ENCODE data around the gene CYP24A1. TPM values are rescaled to one million over a fixed set of nuclear protein-coding genes. Genes with fewer than 3 reads are reported as not detected.

Gene CYP24A1
- polyA plus RNA-seq, 3 donors = not detected

GRCh38 chr20:54111460-54111859 is 62.3 kb downstream of the CYP24A1 start:
- Mint-ChIP-seq H3K9me3 (peaks cover 3 to 7% (median 4%) of the 10 kb centered on the region in 7 donors), H3K36me3 (no peaks in the 10 kb centered on the region), H3K27ac (no peak overlapping the region), H3K4me1 (peaks cover 37% of the 10 kb centered on the region), H3K27me3 (ENCODE audit: low read depth in 3 of 3) (peaks cover 0 to 3% (median 0%) of the 10 kb centered on the region in 3 donors), H3K4me3 (no peak overlapping the region)
- TF ChIP-seq, protein P1, sequence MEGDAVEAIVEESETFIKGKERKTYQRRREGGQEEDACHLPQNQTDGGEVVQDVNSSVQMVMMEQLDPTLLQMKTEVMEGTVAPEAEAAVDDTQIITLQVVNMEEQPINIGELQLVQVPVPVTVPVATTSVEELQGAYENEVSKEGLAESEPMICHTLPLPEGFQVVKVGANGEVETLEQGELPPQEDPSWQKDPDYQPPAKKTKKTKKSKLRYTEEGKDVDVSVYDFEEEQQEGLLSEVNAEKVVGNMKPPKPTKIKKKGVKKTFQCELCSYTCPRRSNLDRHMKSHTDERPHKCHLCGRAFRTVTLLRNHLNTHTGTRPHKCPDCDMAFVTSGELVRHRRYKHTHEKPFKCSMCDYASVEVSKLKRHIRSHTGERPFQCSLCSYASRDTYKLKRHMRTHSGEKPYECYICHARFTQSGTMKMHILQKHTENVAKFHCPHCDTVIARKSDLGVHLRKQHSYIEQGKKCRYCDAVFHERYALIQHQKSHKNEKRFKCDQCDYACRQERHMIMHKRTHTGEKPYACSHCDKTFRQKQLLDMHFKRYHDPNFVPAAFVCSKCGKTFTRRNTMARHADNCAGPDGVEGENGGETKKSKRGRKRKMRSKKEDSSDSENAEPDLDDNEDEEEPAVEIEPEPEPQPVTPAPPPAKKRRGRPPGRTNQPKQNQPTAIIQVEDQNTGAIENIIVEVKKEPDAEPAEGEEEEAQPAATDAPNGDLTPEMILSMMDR (IDR thresholded peaks at IDR 0.05) = no peak
- no peak overlapping the region for H3K27ac ChIP-seq (ENCODE audit: low read depth in 1 of 2, low read length in 2 of 2)
- no peak overlapping the region for H2AFZ ChIP-seq (ENCODE audit: insufficient read depth, low read depth, low read length, poor library complexity, severe bottlenecking)
- H3K36me3 ChIP-seq (replicated peaks in 1 of 2; ENCODE audit: control insufficient read depth in 1 of 2, insufficient read depth in 2 of 2, low read length in 2 of 2) = no peaks in the 10 kb centered on the region
- H3K4me3 ChIP-seq (replicated peaks in 1 of 3; ENCODE audit: low read depth in 2 of 3, low read length in 3 of 3) = no peak overlapping the region
- H3K4me2 ChIP-seq (replicated peaks; ENCODE audit: extremely low read depth, low read length, poor library complexity, severe bottlenecking) = no peak overlapping the region
- no peak for DNase-seq
- peaks cover 25 to 33% of the 10 kb centered on the region in 2 donors for H3K4me1 ChIP-seq (ENCODE audit: control insufficient read depth in 1 of 2, insufficient read depth in 2 of 2, low read length in 2 of 2)
- no peaks in the 10 kb centered on the region for H3K79me2 ChIP-seq (ENCODE audit: insufficient read depth, low read length)
- no peaks in the 10 kb centered on the region for H4K20me1 ChIP-seq (ENCODE audit: insufficient read depth, low read length)
- WGBS (ENCODE audit: insufficient coverage) = no CpG with 5 or more reads among the region's 2 CpGs
- H3K27me3 ChIP-seq (ENCODE audit: control insufficient read depth in 2 of 2, insufficient read depth in 2 of 2, low read length in 2 of 2) = no peaks in the 10 kb centered on the region
- intact Hi-C loops (cut with micrococcal nuclease) = no loop called here
- no peak overlapping the region for H3K9ac ChIP-seq (ENCODE audit: insufficient read depth, low read length, poor library complexity, severe bottlenecking)
- H3K9me3 ChIP-seq (replicated peaks in 1 of 2; ENCODE audit: control insufficient read depth in 1 of 2, insufficient read depth in 1 of 2, low read length in 2 of 2) = no peaks in the 10 kb centered on the region

- H3K27me3 ChIP-seq (ENCODE audit: control insufficient read depth in 2 of 2, insufficient read depth in 2 of 2, low read length in 2 of 2) = no peaks in the 10 kb centered on the region
- 93% methylated on average over 2 of the region's 3 CpGs for WGBS (ENCODE audit: insufficient coverage)
- no peaks in the 10 kb centered on the region for H3K9me3 ChIP-seq (replicated peaks in 1 of 2; ENCODE audit: control insufficient read depth in 1 of 2, insufficient read depth in 1 of 2, low read length in 2 of 2)
- Mint-ChIP-seq H3K9me3 (peaks cover 3 to 7% (median 4%) of the 10 kb centered on the region in 7 donors), H3K27ac (peak overlapping the region in 1 of 7 donors; percentile 19), H3K4me1 (peaks cover 27% of the 10 kb centered on the region), H3K4me3 (no peak overlapping the region), H3K36me3 (no peaks in the 10 kb centered on the region), H3K27me3 (ENCODE audit: low read depth in 3 of 3) (peaks cover 0 to 3% (median 0%) of the 10 kb centered on the region in 3 donors)
- no peak overlapping the region for H3K4me3 ChIP-seq (replicated peaks in 1 of 3; ENCODE audit: low read depth in 2 of 3, low read length in 3 of 3)
- H3K4me2 ChIP-seq (replicated peaks; ENCODE audit: extremely low read depth, low read length, poor library complexity, severe bottlenecking) = no peak overlapping the region
- H4K20me1 ChIP-seq (ENCODE audit: insufficient read depth, low read length) = no peaks in the 10 kb centered on the region
- no peaks in the 10 kb centered on the region for H3K36me3 ChIP-seq (replicated peaks in 1 of 2; ENCODE audit: control insufficient read depth in 1 of 2, insufficient read depth in 2 of 2, low read length in 2 of 2)
- DNase-seq = no peak
- no peak overlapping the region for H3K9ac ChIP-seq (ENCODE audit: insufficient read depth, low read length, poor library complexity, severe bottlenecking)
- intact Hi-C loops (cut with micrococcal nuclease) = no loop called here
- no peaks in the 10 kb centered on the region for H3K79me2 ChIP-seq (ENCODE audit: insufficient read depth, low read length)
- TF ChIP-seq, protein P1 (IDR thresholded peaks at IDR 0.05) = no peak
- peaks cover 15 to 23% of the 10 kb centered on the region in 2 donors for H3K4me1 ChIP-seq (ENCODE audit: control insufficient read depth in 1 of 2, insufficient read depth in 2 of 2, low read length in 2 of 2)
- no peak overlapping the region for H3K27ac ChIP-seq (ENCODE audit: low read depth in 1 of 2, low read length in 2 of 2)
- no peak overlapping the region for H2AFZ ChIP-seq (ENCODE audit: insufficient read depth, low read depth, low read length, poor library complexity, severe bottlenecking)
These were observed 63.3 kb downstream of the CYP24A1 start for GRCh38 chr20:54110457-54110856.

Measured in CD14-positive monocyte (primary cell).